Left ventricle myocardium inferior (tissue), 1 donor: ENCODE measurements around the gene MYO1H. TPM values are rescaled to one million over a fixed set of nuclear protein-coding genes. Genes with fewer than 3 reads are reported as not detected.
"Not testable (repeated sequence)": the region's sequence is repeated elsewhere in the genome, so short reads cannot be mapped to it uniquely, and the experiment has no call there.

Source experiments
- DNase-seq: peaks from one replicate; pipeline ENCODE4 v3.0.0-alpha.2; 2020
- H3K27ac ChIP-seq: fragments of 200-600 bp; replicated peaks from 2 replicates; pipeline ENCODE4 v1.8.0; 2021
- H3K27me3 ChIP-seq: fragments of 200-600 bp; 2 replicates; pipeline ENCODE4 v1.8.0; 2021; ENCODE audit warnings: low read depth
- H3K36me3 ChIP-seq: fragments of 200-600 bp; 2 replicates; pipeline ENCODE4 v1.8.0; 2021
- H3K4me1 ChIP-seq: fragments of 200-600 bp; 2 replicates; pipeline ENCODE4 v1.8.0; 2021
- H3K4me3 ChIP-seq: fragments of 200-600 bp; 2 replicates; pipeline ENCODE4 v1.8.0; 2021; ENCODE audit warnings: mild to moderate bottlenecking, moderate library complexity
- H3K9me3 ChIP-seq: fragments of 200-600 bp; replicated peaks from 2 replicates; pipeline ENCODE4 v1.8.0; 2021
- intact Hi-C: fragments of 100-400 bp; cut with micrococcal nuclease; formaldehyde crosslinking; loops from one replicate; pipeline ENCODE4 v1.11.0; 2022
- total RNA-seq: library from RNA; stranded (reverse); fragmentation: NEBNext Ultra II Directional; extraction: Animal tissue kit (Norgen Biotek cat#: 25700); gene quantifications from one replicate; pipeline ENCODE4 v1.2.1, GENCODE V29; 2021
- TF ChIP-seq, protein P1 (sequence below): fragments of 200-600 bp; IDR thresholded peaks from 2 replicates; pipeline ENCODE4 v1.8.0; 2021; ENCODE audit warnings: antibody characterized with exemption, mild to moderate bottlenecking, borderline replicate concordance
- donor health status: DM: no; HTN: yes; CAD: no; lungs with severe emphysema.

Gene MYO1H
- total RNA-seq, 1 donor from 2014 or later = 0.16 TPM

DNA sequence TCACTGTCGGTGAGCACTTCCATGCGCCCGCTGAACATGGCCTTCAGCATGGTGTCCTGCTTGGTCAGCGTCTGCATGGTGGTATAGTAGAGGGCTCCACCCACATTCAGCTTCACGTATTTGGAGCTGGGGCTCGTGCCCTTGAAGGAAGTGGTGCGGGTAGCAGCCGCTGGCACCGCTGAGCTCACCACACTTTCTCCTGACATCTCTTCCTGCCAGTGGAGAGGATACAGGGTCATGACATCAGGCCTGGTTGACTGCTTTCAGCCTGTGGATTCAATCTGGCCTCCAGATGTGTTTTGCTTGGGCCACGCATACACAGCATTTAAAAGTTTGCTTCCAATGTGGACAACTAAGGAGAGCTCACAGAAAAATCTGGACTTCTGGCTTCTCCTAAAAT, 121.8 kb downstream of the MYO1H start:
- peak overlapping the region; percentile 13 for H3K27ac ChIP-seq
- intact Hi-C loops = no loop called here
- H3K36me3 ChIP-seq = peaks cover 26% of the 10 kb centered on the region
- TF ChIP-seq, protein P1, sequence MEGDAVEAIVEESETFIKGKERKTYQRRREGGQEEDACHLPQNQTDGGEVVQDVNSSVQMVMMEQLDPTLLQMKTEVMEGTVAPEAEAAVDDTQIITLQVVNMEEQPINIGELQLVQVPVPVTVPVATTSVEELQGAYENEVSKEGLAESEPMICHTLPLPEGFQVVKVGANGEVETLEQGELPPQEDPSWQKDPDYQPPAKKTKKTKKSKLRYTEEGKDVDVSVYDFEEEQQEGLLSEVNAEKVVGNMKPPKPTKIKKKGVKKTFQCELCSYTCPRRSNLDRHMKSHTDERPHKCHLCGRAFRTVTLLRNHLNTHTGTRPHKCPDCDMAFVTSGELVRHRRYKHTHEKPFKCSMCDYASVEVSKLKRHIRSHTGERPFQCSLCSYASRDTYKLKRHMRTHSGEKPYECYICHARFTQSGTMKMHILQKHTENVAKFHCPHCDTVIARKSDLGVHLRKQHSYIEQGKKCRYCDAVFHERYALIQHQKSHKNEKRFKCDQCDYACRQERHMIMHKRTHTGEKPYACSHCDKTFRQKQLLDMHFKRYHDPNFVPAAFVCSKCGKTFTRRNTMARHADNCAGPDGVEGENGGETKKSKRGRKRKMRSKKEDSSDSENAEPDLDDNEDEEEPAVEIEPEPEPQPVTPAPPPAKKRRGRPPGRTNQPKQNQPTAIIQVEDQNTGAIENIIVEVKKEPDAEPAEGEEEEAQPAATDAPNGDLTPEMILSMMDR = no peak
- no peak for DNase-seq
- H3K4me1 ChIP-seq = peaks cover 100% of the 10 kb centered on the region
- H3K9me3 ChIP-seq = no peaks in the 10 kb centered on the region
- H3K27me3 ChIP-seq = no peaks in the 10 kb centered on the region
- no peak overlapping the region for H3K4me3 ChIP-seq

DNA sequence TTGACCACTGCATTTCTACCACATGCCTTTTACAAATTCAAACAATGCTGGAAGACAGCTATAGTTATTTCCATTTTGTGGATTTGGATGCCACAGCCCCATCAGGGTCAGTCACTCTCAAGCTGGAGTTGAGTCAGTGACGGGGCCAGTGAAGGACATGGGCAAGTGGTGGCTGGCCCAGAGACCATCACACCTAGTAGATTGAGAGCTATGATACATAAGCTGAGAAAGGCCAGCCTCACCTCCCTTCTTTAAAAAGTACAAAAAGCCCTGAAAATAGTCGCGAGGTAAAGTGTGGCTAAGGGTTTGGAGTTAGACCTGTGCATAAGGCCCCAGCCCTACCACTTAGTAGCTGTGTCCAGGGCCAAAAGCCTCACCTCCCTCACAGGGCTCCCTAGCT, 125.3 kb downstream of the MYO1H start:
- peaks cover 99% of the 10 kb centered on the region for H3K4me1 ChIP-seq
- H3K27me3 ChIP-seq = no peaks in the 10 kb centered on the region
- no peak overlapping the region for H3K4me3 ChIP-seq
- peak overlapping the region; percentile 27 for H3K27ac ChIP-seq
- H3K36me3 ChIP-seq = peaks cover 18% of the 10 kb centered on the region
- no peak for DNase-seq
- intact Hi-C loops = no loop called here
- TF ChIP-seq, protein P1 = no peak
- no peaks in the 10 kb centered on the region for H3K9me3 ChIP-seq

DNA sequence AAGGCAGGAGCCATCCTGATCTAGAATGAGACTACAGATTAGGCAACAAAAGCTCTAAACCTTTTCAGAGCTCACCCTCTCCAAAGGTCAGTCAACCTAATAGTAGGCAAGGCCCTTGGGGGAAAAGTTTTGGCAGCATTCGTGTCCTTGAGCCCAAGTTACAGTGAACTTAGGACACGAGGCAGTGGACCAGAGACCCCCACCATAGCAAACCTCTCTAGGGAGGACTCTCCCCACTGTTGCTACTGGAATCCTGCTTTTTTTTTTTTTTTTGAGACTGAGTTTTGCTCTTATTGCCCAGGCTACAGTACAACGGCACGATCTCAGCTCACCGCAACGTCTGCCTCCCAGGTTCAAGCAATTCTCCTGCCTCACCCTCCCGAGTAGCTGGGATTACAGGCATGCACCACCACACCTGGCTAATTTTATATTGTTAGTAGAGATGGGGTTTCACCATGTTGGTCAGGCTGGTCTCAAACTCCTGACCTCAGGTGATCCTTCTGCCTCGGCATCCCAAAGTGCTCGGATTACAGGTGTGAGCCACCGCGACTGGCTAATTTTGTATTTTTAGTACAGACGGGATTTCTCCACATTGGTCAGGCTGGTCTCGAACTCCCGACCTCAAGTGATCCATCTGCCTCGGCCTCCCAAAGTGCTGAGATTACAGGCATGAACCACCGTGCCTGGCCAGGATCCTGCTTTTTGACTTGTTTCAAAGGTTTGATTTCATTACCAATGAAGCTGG, 126.0 kb downstream of the MYO1H start:
- H3K9me3 ChIP-seq, H3K4me3 ChIP-seq, H3K27me3 ChIP-seq, intact Hi-C loops, DNase-seq: not testable (repeated sequence)
- Histone ChIP-seq H3K27ac (peak overlapping the region; percentile 27), H3K36me3 (peaks cover 17% of the 10 kb centered on the region), H3K4me1 (peaks cover 99% of the 10 kb centered on the region)

DNA sequence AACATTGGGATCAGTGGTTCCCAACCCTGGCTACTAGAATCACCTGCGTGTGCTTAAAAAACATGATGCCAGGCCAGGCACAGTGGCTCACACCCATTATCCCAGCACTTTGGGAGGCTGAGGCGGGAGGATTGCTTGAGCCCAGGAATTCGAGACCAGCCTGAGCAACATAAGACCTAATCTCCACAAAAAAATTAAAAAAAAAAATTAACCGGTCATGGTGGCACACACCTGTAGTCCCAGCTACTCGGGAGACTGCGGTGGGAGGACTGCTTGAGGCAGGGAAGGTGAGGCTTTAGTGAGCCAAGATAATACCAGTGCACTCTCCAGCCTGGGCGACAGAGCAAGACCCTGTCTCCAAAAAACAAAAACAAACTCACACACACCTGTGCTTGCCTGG, 127.4 kb downstream of the MYO1H start:
- H3K27me3 ChIP-seq = no peaks in the 10 kb centered on the region
- peaks cover 95% of the 10 kb centered on the region for H3K4me1 ChIP-seq
- DNase-seq = no peak
- H3K9me3 ChIP-seq = no peaks in the 10 kb centered on the region
- peaks cover 9% of the 10 kb centered on the region for H3K36me3 ChIP-seq
- H3K27ac ChIP-seq = no peak overlapping the region
- TF ChIP-seq, protein P1 = no peak
- intact Hi-C loops = loop anchor here (5.0 kb wide), 1 partner anchor 48 kb away; no protein-coding TSS in a partner anchor
- H3K4me3 ChIP-seq = peak overlapping the region; percentile 92

DNA sequence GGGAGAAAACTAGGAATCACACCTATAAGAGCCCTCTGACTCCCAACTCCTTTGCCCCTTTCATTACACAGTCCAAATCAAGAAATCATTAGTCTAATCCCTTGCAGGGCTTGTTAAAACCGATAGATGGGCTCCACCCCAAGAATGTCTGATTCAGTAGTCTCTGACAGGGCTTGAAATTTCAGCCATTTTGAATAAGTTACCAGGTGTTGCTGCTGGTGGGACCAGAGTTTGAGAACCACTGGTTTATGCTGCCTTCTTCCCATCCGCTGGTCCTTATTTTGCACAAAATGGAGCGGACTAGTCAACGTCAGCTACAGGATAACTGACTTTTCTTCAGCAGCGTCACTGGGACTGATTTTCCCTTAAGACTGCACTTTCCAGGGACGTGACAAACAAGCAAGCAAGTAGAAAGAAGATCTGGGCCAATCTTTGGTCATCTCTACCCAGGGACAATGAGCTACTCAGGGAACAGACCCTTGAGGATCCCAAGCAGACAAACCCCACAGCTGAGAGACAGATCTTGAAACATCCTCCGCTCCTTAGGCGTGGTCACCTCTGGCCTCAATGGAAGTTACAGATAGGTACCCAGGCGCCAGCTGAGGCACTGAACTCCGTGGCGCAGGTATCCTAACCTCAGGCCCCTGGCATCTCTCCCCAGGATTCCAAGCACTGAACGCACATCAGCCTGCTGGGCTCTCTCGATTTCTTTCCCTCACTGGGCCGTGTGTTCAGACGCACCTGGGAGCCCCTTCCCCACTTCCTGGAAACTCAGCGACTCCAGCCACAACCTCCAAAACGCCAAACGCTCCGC, 128.5 kb downstream of the MYO1H start:
- Histone ChIP-seq H3K9me3 (no peaks in the 10 kb centered on the region), H3K36me3 (peaks cover 9% of the 10 kb centered on the region), H3K4me3 (peak overlapping the region; percentile 92), H3K27ac (peak overlapping the region; percentile 99), H3K4me1 (peaks cover 84% of the 10 kb centered on the region), H3K27me3 (no peaks in the 10 kb centered on the region)
- no peak for DNase-seq
- TF ChIP-seq, protein P1 = no peak
- intact Hi-C loops = loop anchor here (5.0 kb wide), 1 partner anchor 49 kb away; no protein-coding TSS in a partner anchor
